ENCODE measurements around the gene RIOK1.

DNA sequence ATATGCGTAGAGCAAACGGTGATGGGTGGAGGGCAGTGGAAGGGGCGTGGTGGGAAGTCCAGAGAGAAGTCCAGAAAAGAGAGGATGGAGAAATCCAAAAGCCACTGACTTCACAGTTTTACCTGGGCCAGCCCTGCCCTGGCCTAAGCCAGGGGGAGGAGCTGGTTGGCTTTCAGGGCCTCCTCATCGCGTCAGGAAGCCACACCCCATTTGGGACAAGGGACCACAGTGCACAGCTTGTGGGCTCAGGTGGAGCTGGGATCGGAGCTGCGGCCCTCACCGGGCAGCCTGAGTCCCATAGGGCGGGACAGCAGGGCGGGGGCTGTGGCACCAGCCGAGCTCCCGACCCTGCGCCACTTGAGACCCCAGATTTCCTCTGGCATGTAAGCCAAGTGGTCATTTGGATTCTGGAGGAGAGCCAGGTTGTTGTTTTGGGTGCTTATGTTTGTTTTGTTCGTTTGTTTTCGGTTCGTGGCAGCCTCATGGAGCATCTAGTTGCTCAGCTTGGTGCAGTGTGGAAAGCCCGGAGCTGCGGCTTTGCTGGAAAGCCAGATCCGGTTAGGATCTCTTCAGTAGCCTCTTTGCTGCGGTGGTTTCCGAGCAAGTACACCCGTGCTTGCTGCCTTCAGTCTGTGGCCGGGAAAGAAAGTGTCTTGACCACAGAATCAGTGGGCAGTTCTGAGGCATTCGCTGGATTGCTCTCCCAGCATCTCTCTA is 42.2 kb downstream of the RIOK1 start:
- TF ChIP-seq, protein P1, sequence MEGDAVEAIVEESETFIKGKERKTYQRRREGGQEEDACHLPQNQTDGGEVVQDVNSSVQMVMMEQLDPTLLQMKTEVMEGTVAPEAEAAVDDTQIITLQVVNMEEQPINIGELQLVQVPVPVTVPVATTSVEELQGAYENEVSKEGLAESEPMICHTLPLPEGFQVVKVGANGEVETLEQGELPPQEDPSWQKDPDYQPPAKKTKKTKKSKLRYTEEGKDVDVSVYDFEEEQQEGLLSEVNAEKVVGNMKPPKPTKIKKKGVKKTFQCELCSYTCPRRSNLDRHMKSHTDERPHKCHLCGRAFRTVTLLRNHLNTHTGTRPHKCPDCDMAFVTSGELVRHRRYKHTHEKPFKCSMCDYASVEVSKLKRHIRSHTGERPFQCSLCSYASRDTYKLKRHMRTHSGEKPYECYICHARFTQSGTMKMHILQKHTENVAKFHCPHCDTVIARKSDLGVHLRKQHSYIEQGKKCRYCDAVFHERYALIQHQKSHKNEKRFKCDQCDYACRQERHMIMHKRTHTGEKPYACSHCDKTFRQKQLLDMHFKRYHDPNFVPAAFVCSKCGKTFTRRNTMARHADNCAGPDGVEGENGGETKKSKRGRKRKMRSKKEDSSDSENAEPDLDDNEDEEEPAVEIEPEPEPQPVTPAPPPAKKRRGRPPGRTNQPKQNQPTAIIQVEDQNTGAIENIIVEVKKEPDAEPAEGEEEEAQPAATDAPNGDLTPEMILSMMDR (IDR thresholded peaks at IDR 0.05), result no peak
- no peak for TF ChIP-seq POLR2A (IDR thresholded peaks at IDR 0.05)

All from heart left ventricle (tissue), 13 donors.